GM18508 (cell line): ENCODE measurements around the gene FBXL13.
"Not testable (repeated sequence)": the region's sequence is repeated elsewhere in the genome, so short reads cannot be mapped to it uniquely, and the experiment has no call there.

ENCODE experiments used
- ATAC-seq: cut with Tn5 transposase; IDR thresholded peaks from one replicate; pipeline ENCODE4 v1.9.1; 2021; ENCODE audit warnings: moderate number of reproducible peaks; ENCODE audit not compliant: insufficient read depth, unreplicated experiment

FBXL13 gene

DNA sequence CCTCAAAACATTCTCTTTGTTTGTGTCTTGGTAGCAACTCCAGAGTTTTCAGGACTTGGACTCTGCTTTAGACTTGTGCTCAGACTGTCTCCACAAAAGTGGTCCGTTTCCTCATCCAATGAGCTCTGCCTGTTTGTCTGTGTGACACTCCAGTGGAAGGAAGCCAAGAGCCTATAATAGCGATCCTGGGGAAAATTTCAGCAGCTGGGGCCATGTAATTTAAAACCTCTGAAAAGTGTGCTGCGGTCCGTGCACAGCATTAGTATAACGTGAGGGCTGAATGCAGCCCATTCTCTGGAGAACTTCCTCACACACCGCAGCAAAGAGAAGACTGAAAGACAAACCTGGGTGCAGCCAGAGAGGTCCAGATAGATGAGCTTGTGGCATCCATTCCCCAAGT, 161.9 kb downstream of the FBXL13 start, which contains the start of gene LRRC17:
LRRC17 (plus strand) TSS at position 259 of the 400 bp plus-strand sequence. CDS start 20,914 bp downstream, outside the sequence.
- no peak for ATAC-seq

DNA sequence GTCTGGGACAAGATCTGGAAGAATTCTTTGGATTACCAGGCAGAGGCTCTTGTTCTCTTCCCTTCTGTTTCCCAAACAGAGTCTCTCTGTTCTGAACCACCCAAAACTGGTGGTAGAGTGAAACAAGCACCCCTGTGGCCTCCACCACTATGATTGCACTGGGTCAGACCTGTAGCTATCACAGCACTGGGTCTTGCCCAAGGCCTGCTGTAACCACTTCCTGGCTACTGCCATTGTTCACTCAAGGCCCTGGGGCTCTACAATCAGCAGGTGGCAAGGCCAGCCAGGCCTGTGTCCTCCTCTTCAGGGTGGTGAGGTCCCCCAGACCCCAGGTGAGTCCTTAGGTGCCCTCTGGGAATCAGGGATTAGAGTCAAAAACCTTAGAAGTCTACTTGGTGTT, 165.9 kb downstream of the FBXL13 start:
- ATAC-seq, result no peak

DNA sequence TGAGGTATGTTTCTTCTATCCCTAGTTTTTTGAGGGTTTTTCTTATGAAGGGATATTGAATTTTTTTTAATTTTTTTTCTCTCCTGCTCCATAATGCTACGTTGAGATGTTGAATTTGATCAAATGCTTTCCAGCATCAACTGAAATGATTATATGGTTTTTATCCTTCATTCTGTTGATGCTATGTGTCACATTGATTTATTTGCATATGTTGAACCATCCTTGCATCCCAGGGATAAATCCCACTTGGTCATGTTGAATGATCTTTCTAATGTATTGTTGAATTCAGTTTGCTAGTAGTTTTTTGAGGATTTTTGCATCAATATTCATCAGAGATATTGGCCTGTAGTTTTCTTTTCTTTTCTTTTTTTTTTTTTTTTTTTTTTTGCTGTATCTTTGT, 171.0 kb downstream of the FBXL13 start:
- not testable (repeated sequence) for ATAC-seq

DNA sequence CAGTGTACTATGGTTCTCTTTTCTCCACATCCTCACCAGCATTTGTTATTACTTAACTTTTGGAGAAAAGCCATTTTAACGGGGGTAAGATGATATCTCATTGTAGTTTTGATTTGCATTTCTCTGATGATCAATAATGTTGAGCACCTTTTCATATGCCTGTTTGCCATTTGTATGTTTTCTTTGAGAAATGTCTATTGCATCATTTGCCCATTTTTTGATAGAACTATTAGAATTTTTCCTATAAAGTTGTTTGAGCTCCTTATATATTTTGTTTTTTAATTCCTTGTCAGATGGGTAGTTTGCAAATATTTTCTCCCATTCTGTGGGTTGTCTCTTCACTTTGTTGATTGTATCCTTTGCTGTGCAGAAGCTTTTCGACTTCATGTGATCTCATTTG, 172.5 kb downstream of the FBXL13 start:
- not testable (repeated sequence) for ATAC-seq

DNA sequence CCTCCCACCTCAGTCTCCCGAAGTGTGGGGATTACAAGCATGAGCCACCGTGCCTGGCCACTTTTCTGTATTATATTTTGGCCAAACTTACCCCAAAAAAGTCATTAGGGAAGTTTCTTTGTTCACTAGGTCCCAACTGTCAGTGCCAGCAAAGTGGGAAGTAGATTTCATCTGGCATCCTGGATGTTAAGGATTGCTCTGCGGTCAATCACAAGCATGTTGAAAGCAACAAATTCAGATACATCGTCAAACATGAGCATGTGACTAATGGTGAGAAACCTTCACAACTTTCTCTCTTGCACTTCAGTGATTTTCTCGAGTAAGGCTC, 176.1 kb downstream of the FBXL13 start:
- no peak for ATAC-seq

DNA sequence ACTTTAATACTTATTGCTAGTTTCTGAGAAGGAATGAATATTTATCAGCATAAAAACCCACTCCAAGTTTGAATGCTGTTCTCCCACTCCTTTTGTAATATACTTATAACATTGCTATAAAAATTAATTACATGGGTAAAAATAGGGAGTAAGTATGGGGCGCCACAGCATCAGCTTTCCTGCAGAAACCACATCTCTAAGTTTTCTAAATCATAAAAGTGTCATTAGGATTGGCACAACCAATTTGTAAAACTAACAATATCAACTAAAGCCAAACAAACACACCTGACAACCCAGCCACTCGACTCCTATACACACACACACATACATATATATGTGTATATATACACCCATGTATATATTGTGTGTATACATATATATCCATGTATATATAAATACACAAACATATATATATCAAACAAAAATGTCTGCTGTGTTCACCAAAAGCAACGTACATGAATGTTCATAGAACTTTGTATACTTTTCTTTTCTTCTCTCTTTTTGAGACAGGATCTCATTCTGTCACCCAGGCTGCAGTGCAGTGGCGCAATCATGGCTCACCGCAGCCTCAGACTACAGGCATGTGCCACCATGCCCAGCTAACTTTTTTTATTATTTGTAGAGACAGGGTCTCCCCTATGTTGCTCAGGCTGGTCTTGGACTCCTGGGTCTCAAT, 176.6 kb downstream of the FBXL13 start:
- no peak for ATAC-seq

DNA sequence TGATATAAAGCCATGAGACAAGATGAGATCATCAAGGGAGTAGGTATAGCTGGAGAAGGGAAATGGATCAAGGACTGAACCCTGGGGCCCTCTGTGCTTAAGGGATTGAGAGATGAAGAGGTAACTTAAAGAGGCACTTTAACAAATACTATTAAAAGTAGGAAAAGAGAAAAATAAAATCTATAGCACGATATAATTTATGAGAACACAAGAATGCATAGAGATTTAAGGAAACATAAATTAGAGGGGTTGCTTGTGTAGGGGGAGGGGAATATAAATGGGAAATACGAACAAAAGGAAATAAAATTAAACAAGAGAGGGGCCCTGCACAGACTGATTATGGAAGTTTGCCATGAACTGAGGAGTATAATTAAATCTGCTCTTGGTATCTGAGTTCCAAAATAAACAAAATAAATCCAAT, 177.4 kb downstream of the FBXL13 start:
- ATAC-seq, result no peak

DNA sequence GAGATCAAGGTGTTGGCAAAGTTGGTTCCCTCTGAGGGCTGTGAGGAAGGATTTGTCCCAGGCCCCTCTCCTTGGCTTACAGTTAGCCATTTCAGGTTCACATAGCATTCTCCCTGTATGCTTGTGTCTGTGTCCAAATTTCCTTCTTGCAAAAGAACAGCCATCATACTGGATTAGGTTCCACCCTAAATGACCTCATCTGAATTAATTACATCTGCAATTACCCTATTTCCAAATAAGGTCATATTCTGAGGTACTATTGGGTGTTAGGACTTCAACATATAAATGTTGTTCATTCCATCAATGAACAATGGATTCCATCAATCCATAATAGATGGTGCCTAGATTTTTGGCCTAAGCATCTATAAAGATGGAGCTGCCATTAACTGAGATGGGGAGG, 178.0 kb downstream of the FBXL13 start:
- no peak for ATAC-seq

DNA sequence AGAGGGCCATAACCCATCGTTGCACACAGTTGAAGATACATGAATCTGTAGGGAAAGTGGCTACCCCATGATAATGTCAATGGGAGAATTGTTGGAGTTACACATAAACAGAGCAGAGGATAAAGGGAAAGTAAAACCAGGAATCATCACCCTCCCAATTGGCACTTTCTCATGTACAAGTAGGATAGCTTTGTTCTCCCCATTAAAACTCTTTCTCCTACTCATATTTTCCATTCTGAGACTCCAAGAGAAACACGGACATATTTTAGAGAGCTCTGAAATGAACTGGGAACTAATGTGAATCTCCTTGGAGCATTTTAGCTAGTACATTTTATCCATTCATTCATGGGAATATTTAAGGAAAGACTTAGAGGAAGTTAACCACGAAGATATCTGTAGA, 179.0 kb downstream of the FBXL13 start:
- ATAC-seq, result no peak

DNA sequence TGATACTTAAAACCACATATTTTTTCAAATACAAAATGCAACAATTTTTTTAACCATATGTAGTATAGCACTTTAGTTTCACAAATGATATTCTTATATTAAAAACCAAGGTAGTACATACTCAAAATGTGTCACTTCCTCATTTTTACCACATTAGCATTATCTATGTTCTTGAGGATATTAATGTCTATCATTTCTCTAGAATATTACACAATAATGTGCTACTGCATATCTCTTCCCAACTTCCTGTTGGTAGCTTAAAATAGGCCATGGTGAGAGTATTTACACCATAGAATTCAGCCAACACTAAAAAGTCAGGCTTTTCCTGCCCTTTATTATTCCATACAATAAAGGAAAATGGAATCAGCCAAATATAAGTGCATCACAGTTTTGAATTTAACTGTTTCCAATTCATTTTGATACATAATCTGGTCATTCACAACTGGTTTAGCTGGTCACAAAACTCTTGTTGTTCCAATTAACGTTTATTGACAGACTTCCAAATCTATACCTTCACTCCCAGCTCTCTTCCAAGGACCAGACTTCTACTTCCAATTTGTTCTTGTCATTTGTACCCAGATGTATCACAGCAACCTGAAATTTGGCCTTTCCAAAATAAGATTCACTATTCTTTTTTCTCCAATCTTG, 181.8 kb downstream of the FBXL13 start:
- ATAC-seq, result no peak

DNA sequence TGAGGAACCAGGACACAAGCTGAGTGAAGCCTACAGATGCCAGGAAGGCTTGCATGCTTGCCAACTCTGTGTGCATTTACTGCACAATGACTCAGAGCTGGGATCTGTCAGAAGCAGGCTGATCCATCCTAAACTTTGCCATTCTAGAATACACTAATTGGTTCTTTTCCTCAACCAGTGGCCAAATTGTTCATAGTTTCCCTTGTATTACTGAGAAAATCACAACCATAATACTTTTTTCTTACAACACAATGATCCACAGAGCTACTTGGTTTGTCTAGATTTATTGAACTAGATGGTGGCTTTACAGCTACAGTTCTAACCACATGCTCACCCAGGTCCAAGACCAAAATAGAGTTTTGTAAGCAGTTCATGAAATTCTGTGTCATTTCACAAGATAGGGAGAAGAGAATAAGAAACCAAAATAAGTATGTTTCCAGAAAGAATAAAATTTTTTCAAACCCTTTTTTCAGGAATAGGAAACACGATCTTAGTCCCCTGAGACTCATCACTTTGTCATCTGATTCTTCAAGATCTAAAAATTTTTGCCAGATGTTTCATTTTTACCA, 182.8 kb downstream of the FBXL13 start:
- ATAC-seq, result no peak

DNA sequence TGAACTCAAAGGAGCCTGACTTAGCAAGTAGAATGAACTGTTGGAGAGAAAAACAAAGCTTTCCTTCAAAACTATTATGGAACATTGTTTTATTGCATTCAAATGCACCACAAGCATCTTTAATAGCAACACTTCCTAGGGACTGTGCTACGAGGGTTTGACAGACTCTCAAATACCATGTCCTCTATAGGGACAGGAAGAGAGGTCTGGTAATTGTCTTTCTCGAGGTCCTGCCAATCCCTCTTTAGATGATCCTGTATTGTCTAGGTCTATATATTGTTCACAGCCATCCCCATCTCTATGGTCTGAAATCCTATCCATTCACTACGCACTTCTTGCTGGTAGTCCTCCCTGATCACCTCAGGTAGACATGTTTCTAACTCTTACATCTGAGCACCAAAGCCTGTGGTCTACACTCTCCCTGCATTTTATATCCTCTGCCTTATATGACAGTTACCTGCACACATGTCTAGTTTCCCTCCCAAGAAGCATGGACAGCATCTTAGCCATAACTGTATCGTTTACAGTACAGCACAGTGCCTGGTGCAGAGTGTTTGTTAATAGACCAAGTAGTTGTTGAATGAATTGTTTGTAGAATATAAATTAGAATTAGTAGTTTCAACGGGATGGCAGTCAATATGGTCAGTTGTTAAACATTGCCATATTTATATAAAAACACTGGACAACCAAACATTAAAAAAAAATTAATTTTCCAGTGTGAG, 183.5 kb downstream of the FBXL13 start:
- ATAC-seq, result no peak

DNA sequence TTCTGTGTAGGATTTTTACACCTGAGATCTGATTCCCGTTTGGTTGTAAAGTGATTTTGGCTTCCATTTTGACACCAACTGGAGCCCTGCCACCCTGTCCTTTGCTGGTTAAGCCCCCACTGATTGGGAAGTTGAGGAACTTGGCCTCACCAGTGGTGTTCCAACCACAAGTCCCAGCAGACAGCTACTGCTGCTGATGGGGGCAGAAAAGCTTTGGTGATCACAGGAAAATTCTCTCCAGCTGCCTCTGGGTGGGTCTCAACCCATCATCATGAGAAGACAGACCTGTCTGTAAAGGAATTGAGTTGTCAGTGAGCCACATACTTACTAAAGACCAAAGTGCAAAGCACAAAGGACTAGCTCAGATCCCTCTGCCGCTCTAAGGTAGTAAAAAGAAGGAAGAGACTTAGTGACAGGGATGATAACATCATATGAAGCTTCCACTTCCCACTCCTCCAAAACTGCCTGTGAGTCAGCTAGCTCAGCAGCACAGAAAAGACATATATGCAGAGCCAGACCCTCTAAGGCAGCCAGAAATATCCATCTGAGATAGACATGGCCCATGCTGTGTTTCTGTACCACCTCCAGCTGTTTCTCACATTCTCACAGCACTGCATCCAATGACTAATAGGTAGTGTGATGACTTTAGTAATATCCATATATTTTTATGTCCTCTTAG, 184.2 kb downstream of the FBXL13 start:
- no peak for ATAC-seq

DNA sequence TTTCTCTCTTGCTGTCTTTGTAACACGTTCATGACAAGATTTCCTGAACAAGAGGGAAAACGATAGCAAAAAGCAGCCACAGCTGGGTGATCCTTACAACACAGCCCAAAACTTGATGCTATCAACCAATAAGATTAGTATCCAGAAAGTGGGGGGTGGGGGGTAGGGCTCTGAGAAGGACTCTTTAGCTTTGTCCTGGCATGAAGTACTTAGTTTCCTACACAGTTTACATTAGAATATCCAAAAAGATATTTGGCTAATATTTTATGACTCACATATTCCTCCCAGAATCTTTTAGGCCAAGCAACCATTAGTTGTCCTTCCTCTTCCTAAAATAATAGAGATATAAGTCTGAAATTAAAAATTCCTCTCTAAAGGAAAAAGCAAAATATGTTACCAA, 184.7 kb downstream of the FBXL13 start:
- ATAC-seq, result no peak

DNA sequence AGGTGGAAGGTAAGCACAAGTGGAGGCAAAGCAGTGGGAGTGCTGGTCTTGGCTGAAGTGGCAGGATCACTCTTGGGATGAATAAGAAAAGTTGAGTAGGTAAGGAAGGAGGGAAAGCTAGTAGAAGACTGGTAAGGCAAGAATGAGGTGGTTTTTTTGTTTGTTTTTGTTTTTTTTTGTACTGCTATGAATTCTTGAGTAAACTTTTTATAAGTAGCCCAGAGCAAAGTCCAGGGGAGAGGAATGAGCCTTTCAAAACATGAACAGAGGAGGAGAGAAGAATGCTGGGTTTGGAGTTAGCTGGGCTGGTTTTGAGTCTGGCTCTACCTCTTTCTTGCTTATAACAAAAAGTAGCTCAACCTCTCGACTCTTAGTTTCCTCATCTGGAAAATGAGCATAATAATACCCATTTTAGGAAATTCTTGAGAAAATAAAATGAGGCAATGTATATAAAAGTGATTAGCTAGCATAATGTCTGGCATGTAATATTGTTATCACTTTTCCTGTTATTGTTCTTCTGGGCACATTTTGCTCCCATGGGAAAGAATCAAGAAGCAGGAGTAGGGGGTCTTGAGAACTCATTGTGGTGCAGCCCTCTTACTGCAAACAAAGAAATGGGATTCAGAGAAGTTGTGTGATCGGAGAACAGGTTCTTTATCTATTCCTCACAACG, 185.9 kb downstream of the FBXL13 start:
- ATAC-seq, result no peak

DNA sequence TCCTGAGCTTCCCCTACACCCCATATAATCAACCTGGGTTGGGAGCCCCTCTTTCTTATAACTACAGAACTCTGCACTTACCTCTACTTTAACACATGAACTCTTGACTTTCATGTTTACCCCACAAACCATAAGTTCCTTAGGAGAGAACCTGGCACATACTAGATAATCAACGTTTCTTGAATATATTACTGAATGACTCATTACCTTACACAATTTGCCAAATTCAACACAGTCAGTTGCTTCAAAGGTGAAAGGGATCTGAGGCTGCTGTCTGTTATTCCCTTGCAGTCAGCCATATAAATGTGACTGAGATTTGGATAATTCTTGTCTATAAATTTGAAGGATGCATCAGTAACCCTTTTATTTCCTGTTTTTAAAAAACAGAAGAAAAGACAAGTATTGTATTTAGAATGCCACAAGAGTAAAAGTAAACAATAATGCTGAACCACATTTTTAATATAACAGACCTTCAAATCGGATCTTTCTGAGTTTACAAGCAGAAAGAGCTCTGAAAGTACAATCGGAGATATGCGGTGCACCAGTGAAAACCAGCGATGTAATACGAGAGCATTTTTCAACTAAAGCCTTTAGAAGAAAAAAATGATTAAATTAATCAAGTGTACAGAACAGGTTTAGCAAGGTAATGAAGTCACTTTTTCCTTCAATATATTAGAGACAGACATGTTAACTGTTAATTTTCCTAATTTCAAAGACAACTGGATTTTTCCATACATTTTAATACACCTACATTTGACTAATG, 191.3 kb downstream of the FBXL13 start:
- no peak for ATAC-seq

DNA sequence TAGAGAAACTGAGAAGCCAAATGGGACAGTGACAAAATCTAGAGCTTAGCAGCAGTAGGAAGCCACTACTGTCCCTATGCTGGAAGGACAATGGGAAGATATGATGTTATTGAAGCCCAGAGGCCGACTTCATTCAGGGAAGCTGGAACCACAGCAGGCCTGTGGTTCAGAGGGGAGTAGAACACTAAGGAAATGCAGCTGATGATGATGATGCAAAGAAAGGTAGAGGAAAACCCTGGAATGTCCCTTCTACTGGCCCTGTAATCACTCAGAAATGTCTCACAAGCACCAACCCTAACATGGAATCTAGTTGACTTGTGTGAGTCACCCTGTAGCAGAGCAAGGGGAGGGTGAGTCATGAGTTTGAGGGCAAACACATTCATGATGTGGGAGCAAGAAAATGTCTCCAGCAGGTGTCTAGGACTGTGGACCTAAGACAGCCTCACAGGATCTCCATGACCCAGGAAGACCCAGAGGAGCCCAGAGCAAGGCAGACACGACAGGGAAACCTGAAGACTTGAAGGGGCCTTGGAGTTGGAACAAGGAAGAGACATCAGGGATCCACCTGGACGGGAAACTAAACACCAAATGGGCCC, 198.8 kb downstream of the FBXL13 start:
- ATAC-seq, result no peak

DNA sequence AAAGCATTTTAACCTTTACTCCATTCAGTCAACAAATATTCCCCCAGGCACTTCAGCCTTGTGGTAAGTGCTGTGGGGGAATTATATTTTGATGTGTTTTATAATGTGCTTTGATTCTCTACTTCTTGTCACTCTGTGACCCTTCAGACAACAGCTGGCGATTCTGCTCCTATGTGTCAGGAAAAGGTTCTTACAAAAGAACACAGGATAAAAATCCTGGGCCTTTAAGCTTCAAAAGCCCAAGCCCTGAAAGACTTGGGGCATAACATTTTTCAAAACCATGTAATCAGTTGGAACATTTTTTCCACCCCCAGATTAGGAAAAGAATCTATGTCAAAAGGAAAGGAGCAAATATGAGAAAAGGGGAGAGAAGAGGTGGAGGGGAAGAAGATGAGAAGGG, 199.6 kb downstream of the FBXL13 start:
- no peak for ATAC-seq
